Peyer's patch (tissue), 4 donors: ENCODE measurements around the gene ALDH5A1.
A peak's percentile ranks its signal among the peaks of the same experiment; 100 is the strongest.

Experiments
- CTCF ChIP-seq, 6 experiments: fragments of 450-650 bp in 4 of 6; fragments of 200-600 bp in 2 of 6; sonication (generic) in 1 of 6; IDR thresholded peaks; one replicate each; pipeline ENCODE4 v1.5.1; 2017 to 2019; ENCODE audit warnings: antibody characterized with exemption in 6 of 6, mild to moderate bottlenecking in 3 of 6, moderate library complexity in 1 of 6
- POLR2A ChIP-seq, 2 donors: fragments of 450-650 bp; IDR thresholded peaks; one replicate each; pipeline ENCODE4 v1.5.1; 2017; ENCODE audit warnings: antibody characterized with exemption in 2 of 2, mild to moderate bottlenecking in 2 of 2, moderate library complexity in 2 of 2

- peak in 4 of 6 experiments; percentile 6 to 21 (median 14) for TF ChIP-seq CTCF (IDR thresholded peaks at IDR 0.05)
- no peak for TF ChIP-seq POLR2A (IDR thresholded peaks at IDR 0.05)
Observed at GRCh38 chr6:24492475-24492874, 2.3 kb upstream of the ALDH5A1 start.
